ENCODE results near the gene PDE4D.
A peak's percentile ranks its signal among the peaks of the same experiment; 100 is the strongest.
"Not testable (repeated sequence)": the region's sequence is repeated elsewhere in the genome, so short reads cannot be mapped to it uniquely, and the experiment has no call there.

PDE4D gene

DNA sequence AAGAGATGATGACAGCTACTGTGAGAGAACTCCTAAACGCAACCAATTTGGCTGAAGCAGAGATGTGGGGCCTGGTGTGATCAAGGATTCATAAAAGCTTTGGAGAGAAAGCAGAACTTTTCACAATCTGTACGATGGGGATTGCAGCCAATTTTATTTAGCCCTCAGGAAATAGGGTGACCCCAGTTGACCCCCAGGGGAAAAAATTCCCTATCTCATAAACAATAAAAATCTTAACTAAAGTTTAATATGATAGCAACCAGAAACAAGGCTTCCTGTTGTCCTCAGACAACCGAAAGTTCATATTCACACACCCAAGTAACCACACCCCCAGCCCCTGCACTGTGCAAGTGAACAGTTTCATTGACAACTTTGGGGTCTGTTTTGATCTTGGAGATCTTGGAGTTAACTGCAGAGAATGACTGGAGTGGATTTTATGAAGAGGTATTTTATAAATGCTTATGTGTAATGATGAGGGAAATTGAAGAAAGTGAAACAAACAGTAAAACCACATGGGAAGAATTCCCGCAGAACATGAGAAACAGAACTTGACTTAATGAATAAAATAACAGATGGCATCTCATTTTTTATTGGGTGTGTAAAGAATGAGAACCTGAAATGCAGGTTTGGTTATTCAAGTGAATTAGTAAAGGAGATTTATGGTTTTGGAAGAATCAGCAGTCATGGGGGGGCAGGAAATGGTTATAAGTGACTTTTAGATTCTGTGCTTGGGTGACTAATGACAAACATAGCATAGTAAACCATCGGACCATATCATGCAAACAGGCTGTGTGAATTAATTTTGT is 94.5 kb downstream of the PDE4D start:
- DNase-seq: peak in 1 of 2 experiments; percentile 5

DNA sequence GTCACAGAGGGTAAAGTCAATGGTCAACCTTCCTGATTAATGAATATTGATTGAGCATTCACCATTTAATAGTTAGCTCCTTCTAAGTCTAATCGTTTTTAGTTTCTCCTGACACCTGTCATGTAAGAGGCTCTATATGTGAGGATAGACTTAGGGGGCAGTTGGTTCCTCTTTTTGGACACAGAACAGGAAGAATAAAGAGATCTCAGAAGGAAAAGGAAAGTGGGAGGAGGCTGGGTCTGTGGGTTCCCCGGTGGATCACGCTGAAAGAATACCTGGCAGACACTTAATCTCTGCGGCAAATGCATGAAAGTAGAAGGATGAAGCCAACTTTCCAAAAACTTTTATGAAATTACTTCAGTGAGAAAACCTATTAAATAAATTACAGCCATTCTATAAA is 98.4 kb downstream of the PDE4D start:
- no peak for DNase-seq

DNA sequence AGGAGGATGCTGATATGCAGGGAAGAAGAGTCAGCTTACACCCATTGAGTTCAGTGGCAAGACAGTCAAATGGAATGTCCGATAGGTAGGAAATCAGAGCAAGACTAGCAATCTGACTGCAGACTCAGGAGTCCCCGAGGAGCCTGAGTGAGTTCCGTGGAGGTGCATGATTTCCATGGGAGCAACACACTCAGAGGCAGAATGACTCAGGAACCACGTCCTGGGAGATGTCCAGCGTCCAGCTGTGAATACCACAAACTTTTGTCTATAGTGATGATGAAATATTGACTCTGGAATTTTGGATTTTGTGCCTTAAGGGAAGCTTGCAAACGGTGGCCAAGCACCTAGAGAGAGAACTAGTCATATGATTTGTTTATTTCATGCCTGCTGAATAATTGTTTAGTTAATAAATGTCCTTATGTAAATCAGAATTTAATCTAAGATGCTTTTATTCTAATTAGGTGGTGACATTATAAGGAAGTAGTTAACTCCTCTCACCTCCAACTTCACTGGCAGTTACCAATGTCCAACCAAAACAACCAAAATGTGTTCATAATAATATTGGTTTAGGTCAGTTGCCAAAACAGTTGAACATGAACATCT is 100.4 kb downstream of the PDE4D start:
- no peak for DNase-seq

DNA sequence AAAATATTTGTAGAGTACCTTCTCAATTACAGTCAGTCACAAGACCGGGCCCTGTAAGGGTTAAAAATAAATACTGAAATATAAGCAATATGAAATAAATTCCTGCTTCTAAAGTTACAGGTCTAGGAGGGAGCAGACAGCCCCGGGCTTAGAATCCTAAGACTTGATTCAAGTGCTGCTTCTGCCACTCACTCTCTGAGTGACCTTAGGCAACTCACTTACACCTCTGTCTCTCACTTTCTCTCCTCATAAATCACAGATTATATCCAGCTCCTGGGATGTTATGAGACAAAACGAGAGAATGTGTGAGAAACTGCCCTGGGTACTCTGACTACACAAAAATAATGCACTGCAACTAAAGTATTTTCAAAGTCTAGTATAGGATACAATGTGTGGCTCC is 101.9 kb downstream of the PDE4D start:
- DNase-seq: no peak

DNA sequence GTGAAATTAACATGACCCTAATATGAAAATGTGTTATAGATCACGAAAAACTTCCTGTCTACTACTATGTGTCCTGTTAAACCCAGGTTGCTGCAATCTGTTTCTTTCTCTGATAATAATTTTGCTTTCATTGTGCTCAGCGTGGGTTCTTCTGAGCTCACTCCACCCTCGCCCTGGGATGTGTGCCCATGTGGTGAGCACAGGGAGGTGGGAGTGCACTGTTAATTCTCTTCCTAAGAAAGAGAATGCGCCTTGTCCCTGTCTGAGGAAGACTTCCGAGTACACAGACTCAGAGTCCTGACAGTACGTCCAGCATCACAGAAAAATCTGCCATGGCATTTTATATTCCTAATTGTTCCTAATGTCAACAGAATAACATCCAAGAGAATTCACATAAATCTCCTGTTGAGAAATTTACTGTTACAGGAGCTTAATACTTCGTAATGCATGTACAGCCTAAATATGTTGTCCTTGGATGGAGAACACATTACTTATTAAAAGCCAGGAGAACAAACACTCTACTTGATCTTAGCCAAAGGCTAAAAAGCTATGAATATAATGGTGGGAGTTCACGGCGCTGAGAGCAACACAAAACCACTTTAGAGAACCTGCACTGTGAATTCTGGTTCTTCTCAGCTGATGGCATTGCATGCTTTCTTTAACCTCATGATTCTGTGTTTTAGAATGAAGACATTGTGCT is 102.6 kb downstream of the PDE4D start:
- peak in 1 of 2 experiments; percentile 13 for DNase-seq

DNA sequence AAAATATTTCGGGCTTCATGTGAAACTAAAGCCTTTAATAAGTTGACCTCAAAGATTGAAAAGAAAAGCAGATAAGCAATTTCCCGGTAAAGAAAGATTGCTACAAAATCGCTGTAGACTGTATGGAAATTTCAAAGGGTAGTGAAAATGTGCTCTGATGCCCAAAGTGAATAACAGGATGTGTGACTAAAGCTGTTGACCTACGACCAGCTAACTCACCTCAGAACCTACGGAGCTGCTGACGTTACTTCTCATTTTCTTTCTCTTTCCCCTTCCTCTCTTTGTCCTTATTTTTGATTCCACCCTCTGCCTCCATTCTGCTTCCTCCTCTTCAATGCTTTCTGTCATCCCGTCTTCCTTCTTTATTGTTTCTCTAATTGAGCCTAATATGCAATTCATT is 103.2 kb downstream of the PDE4D start:
- DNase-seq: no peak

DNA sequence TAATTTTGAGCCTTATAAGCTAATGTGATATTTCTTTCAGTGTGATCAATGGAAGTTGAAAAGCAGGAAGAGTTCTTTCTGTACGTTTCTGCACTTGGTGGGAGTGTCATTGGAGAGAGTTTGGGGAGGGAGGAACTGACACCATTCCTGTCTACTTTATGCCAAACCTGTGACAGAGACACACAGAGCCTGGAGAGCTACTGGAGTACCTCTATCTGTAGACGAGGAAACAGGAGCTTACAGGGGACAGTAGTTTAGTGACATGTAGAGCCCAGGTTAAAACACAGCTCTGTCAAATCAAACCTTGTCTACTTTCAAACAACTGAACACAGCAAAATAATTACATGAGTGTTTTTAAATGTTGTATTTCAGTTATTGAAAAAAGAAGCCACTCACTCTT is 103.6 kb downstream of the PDE4D start:
- DNase-seq: peak in 1 of 2 experiments; percentile 9

DNA sequence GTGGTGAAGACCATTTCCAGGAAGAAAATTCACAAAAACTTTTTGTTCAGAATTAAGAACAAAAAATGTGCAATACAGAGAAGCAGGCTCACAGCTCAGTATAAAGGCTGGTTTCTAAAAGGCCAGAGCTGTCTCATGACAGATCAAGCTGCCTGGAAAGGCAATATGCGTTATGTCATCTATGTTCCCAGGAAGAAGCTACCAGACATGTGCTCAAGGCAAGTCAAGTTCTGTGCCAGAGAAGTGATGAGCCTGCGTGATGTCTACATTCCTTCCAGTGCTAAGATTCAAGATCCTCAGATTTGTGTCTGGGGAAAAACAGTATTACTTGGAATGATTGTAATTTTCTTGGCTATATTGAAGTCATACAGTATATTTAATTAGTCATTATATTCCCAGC is 104.3 kb downstream of the PDE4D start:
- no peak for DNase-seq

DNA sequence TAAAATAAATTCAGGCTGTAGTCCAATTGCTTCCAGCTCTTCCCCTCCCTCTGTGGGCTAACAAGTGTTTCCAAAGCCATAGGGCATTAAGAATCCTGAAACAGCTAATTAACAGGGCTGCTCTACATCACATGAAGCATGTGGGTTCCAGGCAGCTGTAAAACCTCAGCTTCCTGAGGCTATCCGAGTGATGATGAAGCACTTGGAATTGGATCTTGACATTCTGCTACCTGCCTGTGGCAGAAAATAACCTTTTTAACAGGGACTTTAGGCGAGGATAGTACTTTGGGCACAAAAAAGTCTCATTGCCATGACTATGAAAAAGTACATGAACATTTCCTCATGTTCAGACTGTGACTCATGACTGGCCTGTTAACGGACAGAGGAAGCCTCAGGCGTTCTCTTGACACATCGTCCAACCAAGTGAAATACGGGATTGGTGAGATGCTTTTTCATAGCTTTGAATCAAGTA is 107.2 kb downstream of the PDE4D start:
- DNase-seq: no peak

DNA sequence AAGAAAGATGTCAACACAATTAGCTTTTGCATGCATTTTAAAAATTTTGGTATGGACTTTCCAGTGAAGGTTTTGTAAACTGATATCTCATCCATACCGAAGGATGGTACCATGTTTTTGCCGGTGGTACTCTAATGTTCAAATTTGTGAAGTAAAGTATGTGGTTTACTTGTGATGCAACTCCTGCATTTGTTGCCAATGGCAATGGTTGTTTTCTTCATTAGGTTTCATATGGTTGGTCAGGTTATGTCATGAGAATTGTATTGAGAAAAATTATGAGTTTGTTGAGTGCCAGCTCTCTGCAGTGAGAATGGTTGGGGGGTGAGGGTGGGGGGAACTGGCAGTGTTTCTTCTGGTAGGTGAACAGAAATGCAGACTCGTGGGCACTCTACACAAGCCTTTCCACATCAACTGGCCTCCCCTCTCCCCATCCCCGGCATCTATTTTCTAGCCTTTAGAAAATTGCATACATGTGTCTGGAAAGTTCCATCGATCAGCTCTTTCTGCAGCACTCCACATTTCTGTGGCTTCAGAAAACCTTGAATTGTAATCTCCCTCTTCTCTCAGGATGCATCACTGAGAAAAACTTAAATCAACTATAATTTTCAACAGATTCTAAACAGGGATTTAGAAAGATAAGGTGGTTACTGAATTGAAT is 107.7 kb downstream of the PDE4D start:
- DNase-seq: no peak

DNA sequence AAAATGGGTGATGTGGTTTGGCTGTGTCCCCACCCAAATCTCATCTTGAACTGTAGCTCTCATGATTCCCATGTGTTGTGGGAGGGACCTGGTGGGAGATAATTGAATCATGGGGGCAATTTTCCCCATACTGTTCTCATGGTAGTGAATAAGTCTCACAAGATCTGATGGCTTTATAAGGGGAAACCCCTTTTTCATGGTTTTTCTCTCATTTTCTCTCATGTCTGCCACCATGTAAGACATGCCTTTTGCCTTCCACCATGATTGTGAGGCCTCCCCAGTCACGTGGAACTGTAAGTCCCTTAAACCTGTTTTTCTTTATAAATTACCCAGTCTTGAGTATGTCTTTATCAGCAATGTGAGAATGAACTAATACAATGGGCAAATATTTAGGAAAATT is 108.8 kb downstream of the PDE4D start:
- DNase-seq: not testable (repeated sequence)

DNA sequence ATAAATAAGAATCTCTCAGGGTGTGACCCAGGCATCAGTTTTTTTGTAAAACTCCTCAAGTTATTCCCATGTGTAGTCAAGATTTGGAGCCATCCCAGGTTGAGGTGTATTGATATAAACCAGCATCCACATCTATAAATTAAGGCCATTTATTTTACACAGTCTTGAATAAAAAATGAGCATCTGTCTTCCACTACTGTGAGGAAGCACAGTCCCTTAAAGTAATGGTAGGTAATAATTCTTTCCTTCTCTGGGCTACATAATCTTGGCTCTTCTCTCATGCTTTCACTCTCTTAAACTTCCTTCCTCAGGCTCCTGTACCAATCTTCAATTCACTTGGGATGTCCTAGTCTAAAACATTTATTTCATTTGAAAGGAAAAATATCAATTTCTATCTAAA is 110.3 kb downstream of the PDE4D start:
- no peak for DNase-seq

DNA sequence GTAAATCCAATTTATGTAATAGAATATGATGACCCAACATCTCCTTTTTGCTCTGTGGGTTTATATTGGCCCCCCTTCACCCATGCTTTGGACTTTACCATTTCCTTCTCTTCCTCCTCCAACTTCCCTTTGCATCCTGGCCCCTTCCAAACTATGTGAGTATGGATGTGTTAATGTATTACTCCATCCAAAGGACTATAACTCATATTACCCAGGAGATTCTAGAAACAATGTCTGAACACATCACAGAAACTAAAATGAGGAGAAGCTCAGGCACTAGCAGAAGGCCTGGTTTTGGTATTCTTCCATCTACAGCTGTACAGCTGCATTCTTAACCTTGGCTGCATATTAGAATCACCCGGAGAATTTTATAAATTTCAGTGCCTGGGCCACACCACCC is 110.7 kb downstream of the PDE4D start:
- DNase-seq: no peak

DNA sequence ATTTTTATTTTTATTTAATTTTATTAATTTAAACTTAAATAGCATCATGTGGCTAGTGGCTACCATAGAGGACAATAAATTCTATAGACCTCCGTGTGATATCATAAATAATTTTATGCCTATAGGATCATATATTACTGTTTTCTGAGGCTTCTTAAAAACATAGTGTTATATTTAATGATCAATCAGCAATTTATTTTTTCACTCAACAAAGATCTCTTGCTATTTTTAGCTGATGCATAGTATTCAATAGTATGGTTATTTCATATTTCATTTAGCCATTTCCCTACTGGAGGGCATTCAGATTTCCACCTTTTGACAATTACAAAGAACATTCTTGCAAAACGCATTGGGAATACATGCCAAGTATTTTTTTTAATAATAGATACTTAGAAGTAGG is 114.1 kb downstream of the PDE4D start:
- no peak for DNase-seq

DNA sequence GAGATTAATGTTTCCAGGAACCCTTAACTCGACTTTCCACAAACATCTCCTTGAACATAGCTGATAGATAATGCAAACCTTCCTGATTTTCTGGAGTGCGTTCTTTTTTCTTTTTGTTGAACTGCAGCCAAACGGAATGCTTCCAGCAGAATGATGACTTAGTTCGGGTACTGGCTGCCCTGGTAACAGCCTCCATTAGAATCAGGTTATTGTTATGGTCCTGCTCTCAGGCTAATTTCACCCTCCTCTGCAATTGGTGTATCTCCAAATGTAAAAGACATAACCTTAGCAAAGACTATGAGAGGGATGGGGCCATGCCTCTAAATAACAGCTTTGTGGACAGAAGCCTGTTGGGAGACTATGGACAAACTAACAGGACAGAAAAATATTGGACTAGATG is 116.5 kb downstream of the PDE4D start:
- no peak for DNase-seq

DNA sequence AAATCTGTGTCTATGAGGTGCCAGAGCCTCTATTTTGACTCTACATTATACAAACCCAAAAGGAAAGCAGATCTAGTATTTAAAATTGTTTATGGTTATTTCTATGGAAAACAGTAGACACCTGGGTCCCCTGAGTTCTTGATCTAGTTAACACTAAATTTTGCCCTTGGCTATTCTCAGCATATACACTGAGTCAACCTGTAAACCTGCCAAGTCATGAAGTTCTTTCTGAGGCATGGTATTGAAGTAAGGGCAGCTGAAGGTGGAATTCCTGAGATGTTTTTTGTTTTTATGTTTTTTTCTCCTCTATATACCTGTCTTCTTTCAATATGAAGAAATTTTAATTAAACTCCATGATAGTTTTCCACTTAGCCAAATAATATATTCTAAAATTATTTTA is 120.2 kb downstream of the PDE4D start:
- no peak for DNase-seq

DNA sequence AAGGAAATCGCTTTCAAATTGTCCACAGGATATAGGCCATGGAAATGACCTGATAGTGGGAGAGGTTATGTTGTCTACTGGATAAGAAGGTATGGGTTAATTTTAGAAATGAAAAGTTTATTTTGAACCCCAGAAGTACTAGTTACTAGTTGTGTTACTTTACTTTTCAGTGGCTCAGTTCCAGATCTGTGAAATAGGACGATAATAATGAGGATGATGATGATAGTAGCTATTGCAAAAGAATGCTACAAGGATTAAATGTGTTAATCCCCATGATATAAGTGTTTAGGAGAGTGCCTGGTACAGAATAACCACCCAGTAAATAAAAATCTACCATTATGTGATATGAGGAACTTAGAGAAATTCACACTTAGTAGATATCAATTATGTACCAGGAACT is 120.8 kb downstream of the PDE4D start:
- no peak for DNase-seq

DNA sequence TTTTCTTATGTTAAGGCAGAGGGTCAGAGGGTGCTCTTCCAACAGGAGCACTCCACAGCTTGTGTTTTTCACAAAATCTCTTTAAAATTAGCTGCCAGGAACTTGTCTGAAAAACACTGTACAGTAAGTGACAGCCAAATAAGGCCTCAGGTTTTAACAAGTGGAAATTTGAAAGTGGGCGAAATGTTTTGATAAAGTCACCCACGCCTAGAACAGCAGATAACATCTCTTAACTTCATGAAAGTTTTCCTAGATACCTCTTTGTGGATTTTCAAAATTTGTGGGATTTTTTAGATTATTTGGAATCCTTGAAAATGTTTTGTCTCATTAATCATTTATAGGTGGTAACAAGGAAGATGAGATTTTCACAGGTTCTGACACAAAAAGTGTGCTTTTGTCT is 121.3 kb downstream of the PDE4D start:
- no peak for DNase-seq

DNA sequence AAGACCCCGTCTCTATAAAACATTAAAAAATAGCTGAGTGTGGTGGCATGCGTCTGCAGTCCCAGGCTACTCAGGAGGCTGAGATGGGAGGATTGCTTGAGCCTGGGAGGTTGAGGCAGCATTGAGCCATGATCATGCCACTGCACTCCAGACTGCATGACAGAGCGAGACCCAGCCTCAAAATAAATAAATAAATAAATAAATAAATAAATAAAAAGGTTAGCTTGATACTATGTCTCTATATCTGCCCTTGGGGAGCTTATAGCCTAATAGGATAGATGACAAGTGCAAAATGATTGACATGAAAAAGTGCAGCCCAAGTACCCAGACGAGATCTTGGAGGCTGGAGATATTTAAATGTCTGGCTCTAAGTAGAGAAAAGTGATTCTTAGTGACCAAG is 122.6 kb downstream of the PDE4D start:
- no peak for DNase-seq

DNA sequence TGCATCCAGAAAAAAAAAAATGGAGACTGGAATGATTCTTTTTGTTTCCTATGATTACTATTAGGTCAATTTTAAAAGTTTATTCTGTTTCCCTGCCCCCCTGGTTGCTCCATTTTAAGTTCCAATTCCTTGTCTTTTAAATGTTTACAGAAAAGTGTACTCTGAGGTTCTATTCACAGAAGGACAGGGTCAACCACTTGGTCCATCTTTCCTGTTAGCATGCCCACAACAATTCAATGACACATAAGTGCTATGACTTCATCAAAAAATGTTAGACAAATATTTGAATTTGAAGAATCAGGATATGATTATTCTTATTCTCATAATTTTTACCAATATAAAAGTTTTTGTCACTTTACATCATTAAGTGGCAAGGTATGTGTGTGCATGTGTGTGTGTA is 123.7 kb downstream of the PDE4D start:
- no peak for DNase-seq

DNA sequence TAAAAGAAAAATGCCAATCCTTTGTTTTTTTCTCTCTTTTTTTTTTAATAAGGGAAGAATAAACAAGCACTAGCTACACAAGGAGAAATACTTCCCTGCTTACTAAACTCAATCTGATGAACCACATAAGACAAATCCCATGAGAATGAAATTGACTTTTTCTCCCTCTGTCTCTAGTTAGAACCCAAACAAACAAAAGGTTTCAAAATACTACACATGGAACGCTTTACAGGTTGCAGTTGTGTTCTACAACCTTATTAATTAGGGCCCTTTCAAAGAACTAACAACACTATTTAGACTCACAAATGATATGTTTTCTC is 124.5 kb downstream of the PDE4D start:
- no peak for DNase-seq

DNA sequence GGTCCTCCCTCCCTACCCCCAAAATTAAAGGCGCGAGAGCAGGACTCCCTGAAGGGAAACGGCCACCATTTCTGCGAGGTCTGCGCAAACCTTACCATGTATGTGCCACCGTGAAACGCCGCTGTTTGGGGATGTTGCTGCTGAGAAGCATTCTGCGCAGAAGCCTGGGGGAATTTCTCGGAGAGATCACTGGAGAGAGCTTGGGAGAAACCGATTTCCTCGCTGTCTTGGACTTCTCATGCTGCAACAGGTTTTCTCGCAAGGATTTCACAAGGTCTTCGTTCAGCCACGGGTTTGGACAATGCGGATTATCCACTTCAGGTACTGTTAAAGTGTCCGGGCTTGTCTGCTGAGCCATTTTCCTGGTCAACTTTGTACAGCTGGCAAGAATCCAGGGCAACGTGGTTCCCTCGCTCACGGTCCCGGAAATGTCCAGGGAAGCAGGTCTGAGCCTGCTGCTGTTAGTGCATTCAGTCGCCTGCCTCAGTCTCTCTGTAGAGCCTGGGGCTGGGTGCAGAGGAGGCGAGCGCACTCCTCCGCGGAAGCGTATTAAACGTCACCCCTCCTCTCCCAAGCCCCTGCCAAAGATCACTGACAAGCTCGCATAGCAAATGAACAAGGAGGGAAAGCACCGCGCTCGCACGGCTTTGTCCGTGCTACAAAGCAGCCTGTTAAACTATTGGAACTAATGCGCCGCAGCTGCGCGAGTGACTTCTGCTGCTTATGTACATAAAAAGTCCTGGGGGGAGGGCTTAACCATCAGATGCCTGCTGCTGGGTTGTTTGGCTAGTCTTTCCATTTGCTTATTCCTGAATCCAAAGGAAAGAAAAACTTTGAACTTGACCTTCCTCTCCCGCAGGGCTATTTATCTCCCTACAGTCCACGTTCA is 125.1 kb downstream of the PDE4D start:
- peak; percentile 92 to 93 for DNase-seq

DNA sequence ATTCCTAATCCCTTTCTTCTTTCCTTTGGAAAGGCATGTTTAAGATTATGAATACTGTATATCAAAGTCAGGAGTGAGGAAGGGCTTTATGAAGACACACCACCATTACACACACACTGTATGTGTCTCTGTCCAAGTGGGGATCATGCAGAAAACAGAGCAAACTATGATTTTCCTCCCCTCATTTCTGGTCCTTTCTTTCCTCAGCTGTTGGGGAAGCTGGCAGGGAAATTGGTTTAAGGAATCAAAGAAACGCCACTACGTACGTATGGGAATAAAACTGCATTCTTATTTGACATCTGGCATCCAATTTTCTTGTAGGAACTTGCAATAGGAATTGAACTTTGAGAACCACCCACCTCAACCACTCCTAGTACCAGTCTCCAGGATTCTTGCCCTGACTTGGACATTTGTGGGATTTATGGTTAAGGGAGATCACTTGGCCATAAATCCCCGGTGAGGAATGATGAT is 125.8 kb downstream of the PDE4D start:
- no peak for DNase-seq

Data from SHP77 (cell line).